Tibial nerve (tissue), 3 donors: ENCODE data around the gene TBC1D8.

Source experiments
- CTCF ChIP-seq, 5 experiments: fragments of 200-600 bp in 3 of 5; fragments of 450-650 bp in 2 of 5; sonication (generic) in 3 of 5; IDR thresholded peaks; one replicate each; pipeline ENCODE4 v1.5.1; 2016 to 2019; ENCODE audit warnings: antibody characterized with exemption in 5 of 5, mild to moderate bottlenecking in 3 of 5, moderate library complexity in 2 of 5
- POLR2A ChIP-seq, 2 donors: fragments of 450-650 bp; IDR thresholded peaks; one replicate each; pipeline ENCODE4 v1.6.1; 2017; ENCODE audit warnings: antibody characterized with exemption in 2 of 2, mild to moderate bottlenecking in 2 of 2, moderate library complexity in 2 of 2

DNA sequence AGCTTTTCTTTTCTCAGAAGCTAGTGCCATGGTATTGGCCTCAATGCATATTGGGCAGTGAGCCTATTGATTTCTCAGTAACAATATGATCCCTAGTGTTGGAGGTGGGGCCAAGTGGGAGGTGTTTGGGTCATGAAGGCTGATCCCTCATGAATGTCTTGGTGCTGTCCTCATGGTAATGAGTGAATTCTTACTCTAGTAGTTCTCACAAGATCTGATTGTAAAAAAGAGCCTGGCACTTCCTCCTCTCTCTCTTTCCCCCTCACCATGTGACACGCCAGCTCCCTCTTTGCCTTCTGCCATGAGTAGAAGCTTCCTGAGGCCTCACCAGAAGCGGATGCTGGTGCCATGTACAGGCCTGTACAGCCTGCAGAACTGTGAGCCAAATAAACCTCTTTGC is 12.8 kb upstream of the TBC1D8 start:
- TF ChIP-seq CTCF (IDR thresholded peaks at IDR 0.05) (no peak), POLR2A (IDR thresholded peaks at IDR 0.05) (no peak)
